Testis (tissue), 2 donors: ENCODE data around the gene PVALEF.

Experiments used
- CTCF ChIP-seq, 3 experiments: fragments of 450-650 bp in 2 of 3; fragments of 200-600 bp in 1 of 3; sonication (generic) in 1 of 3; IDR thresholded peaks; one replicate each; pipeline ENCODE4 v1.5.1; 2016 to 2019; ENCODE audit warnings: antibody characterized with exemption in 3 of 3, mild to moderate bottlenecking in 2 of 3, moderate library complexity in 1 of 3
- POLR2A ChIP-seq: fragments of 450-650 bp; IDR thresholded peaks from one replicate; pipeline ENCODE4 v1.6.1; 2017; ENCODE audit warnings: antibody characterized with exemption, mild to moderate bottlenecking, moderate library complexity

- TF ChIP-seq CTCF (IDR thresholded peaks at IDR 0.05): no peak
- no peak for TF ChIP-seq POLR2A
These were observed 18.5 kb downstream of the PVALEF start for GRCh38 chr17:81183807-81184206.
